ENCODE data around the gene GFER.

The GFER gene

DNA sequence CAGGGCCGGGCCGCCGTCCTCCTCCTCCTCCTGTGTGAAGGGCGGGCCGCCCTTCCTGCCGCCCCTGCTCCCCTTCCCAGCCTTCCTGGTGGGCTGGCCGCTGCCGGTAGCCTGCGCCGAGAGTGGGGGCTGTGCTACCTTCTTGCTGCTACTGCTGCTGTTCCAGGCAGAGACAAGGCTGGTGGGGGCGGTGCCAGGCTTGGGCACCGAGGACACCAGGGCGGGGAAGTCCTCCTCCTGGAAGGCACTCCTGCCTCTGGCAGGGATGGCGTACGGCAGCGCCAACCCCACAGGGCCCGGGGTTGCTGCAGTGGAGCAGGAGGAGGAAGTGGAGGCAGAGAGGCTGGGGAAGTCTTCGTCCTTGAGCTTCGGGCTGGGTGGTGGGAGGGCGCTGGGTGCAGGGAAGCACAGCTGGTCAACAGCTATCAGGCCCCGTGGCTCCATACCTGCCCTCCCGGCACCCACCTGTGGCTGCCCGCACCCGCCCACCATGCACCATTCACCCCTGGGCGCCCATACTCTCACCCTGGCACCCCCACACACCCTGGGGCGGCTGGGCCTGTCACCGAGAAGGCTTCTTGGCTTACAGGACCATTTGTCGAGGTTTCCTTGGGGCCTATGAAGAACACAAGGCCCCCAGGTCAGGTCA is 16.0 kb downstream of the GFER start:
- no peak for ATAC-seq

DNA sequence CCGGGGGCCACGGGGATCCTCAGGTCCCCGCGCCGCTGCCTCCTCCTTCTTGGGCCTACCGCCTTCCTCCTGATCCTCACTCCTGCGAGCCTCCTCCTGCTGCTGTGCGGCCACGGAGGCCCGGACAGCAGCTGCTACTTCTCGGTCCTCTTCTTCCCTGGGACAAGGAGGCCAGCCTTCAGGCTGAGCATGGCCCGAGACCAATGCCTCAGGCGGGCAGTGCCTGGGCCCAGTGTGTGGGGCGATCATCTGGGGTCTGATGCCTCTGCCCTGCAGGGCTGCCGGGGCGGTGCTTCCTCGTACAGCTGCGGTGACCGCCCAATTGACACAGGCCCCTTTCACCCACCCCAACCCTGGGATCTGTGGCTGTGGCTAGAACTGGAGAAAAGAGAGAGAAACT is 17.0 kb downstream of the GFER start:
- TF ChIP-seq, protein P1, sequence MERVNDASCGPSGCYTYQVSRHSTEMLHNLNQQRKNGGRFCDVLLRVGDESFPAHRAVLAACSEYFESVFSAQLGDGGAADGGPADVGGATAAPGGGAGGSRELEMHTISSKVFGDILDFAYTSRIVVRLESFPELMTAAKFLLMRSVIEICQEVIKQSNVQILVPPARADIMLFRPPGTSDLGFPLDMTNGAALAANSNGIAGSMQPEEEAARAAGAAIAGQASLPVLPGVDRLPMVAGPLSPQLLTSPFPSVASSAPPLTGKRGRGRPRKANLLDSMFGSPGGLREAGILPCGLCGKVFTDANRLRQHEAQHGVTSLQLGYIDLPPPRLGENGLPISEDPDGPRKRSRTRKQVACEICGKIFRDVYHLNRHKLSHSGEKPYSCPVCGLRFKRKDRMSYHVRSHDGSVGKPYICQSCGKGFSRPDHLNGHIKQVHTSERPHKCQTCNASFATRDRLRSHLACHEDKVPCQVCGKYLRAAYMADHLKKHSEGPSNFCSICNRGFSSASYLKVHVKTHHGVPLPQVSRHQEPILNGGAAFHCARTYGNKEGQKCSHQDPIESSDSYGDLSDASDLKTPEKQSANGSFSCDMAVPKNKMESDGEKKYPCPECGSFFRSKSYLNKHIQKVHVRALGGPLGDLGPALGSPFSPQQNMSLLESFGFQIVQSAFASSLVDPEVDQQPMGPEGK (CRISPR knock-in tag; IDR thresholded peaks at IDR 0.05; ENCODE audit: borderline replicate concordance): no peak
- TF ChIP-seq ISL1 (CRISPR knock-in tag; IDR thresholded peaks at IDR 0.05) (no peak), CSDC2 (CRISPR knock-in tag; IDR thresholded peaks at IDR 0.05) (no peak), GLIS3 (CRISPR knock-in tag; IDR thresholded peaks at IDR 0.05) (no peak), TOX (CRISPR knock-in tag; IDR thresholded peaks at IDR 0.05; ENCODE audit: borderline replicate concordance) (no peak), ARNTL (CRISPR knock-in tag; IDR thresholded peaks at IDR 0.05; ENCODE audit: borderline replicate concordance, low read depth) (no peak), ZFP30 (CRISPR knock-in tag; IDR thresholded peaks at IDR 0.05) (no peak), PPARA (CRISPR knock-in tag; IDR thresholded peaks at IDR 0.05; ENCODE audit: borderline replicate concordance) (no peak), TCF4 (CRISPR knock-in tag; IDR thresholded peaks at IDR 0.05; ENCODE audit: borderline replicate concordance) (no peak), BACH2 (CRISPR knock-in tag; IDR thresholded peaks at IDR 0.05; ENCODE audit: borderline replicate concordance) (no peak), SNAI2 (CRISPR knock-in tag; IDR thresholded peaks at IDR 0.05) (no peak)
- TF ChIP-seq, protein P2, sequence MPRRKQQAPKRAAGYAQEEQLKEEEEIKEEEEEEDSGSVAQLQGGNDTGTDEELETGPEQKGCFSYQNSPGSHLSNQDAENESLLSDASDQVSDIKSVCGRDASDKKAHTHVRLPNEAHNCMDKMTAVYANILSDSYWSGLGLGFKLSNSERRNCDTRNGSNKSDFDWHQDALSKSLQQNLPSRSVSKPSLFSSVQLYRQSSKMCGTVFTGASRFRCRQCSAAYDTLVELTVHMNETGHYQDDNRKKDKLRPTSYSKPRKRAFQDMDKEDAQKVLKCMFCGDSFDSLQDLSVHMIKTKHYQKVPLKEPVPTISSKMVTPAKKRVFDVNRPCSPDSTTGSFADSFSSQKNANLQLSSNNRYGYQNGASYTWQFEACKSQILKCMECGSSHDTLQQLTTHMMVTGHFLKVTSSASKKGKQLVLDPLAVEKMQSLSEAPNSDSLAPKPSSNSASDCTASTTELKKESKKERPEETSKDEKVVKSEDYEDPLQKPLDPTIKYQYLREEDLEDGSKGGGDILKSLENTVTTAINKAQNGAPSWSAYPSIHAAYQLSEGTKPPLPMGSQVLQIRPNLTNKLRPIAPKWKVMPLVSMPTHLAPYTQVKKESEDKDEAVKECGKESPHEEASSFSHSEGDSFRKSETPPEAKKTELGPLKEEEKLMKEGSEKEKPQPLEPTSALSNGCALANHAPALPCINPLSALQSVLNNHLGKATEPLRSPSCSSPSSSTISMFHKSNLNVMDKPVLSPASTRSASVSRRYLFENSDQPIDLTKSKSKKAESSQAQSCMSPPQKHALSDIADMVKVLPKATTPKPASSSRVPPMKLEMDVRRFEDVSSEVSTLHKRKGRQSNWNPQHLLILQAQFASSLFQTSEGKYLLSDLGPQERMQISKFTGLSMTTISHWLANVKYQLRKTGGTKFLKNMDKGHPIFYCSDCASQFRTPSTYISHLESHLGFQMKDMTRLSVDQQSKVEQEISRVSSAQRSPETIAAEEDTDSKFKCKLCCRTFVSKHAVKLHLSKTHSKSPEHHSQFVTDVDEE (CRISPR knock-in tag; IDR thresholded peaks at IDR 0.05): no peak
- ATAC-seq: no peak

More for the DNA sequence above, 16.0 kb downstream of the GFER start:
- no peak for TF ChIP-seq ZNF8 (CRISPR knock-in tag; IDR thresholded peaks at IDR 0.05)
- TF ChIP-seq RARB (CRISPR knock-in tag; IDR thresholded peaks at IDR 0.05): no peak
- no peak for TF ChIP-seq TCF4 (CRISPR knock-in tag; IDR thresholded peaks at IDR 0.05; ENCODE audit: borderline replicate concordance)
- TF ChIP-seq ZC3H10 (CRISPR knock-in tag; IDR thresholded peaks at IDR 0.05): no peak
- no peak for TF ChIP-seq ZFP3 (CRISPR knock-in tag; IDR thresholded peaks at IDR 0.05)
- TF ChIP-seq CSDC2 (CRISPR knock-in tag; IDR thresholded peaks at IDR 0.05): no peak
- TF ChIP-seq, protein P3, sequence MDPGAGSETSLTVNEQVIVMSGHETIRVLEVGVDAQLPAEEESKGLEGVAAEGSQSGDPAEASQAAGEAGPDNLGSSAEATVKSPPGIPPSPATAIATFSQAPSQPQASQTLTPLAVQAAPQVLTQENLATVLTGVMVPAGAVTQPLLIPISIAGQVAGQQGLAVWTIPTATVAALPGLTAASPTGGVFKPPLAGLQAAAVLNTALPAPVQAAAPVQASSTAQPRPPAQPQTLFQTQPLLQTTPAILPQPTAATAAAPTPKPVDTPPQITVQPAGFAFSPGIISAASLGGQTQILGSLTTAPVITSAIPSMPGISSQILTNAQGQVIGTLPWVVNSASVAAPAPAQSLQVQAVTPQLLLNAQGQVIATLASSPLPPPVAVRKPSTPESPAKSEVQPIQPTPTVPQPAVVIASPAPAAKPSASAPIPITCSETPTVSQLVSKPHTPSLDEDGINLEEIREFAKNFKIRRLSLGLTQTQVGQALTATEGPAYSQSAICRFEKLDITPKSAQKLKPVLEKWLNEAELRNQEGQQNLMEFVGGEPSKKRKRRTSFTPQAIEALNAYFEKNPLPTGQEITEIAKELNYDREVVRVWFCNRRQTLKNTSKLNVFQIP (CRISPR knock-in tag; IDR thresholded peaks at IDR 0.05; ENCODE audit: borderline replicate concordance, low read depth): no peak
- no peak for TF ChIP-seq PPARA (CRISPR knock-in tag; IDR thresholded peaks at IDR 0.05; ENCODE audit: borderline replicate concordance)
- TF ChIP-seq, protein P2 (CRISPR knock-in tag; IDR thresholded peaks at IDR 0.05): no peak
- TF ChIP-seq ISL1 (CRISPR knock-in tag; IDR thresholded peaks at IDR 0.05): no peak
- no peak for TF ChIP-seq ZNF565 (CRISPR knock-in tag; conservative IDR thresholded peaks at IDR 0.05; ENCODE audit: low read depth)
- TF ChIP-seq ZFP30 (CRISPR knock-in tag; IDR thresholded peaks at IDR 0.05): no peak
- no peak for TF ChIP-seq TOX (CRISPR knock-in tag; IDR thresholded peaks at IDR 0.05; ENCODE audit: borderline replicate concordance)
- TF ChIP-seq, protein P4, sequence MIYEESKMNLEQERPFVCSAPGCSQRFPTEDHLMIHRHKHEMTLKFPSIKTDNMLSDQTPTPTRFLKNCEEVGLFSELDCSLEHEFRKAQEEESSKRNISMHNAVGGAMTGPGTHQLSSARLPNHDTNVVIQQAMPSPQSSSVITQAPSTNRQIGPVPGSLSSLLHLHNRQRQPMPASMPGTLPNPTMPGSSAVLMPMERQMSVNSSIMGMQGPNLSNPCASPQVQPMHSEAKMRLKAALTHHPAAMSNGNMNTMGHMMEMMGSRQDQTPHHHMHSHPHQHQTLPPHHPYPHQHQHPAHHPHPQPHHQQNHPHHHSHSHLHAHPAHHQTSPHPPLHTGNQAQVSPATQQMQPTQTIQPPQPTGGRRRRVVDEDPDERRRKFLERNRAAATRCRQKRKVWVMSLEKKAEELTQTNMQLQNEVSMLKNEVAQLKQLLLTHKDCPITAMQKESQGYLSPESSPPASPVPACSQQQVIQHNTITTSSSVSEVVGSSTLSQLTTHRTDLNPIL (CRISPR knock-in tag; IDR thresholded peaks at IDR 0.05; ENCODE audit: low read depth): no peak
- TF ChIP-seq, protein P1 (CRISPR knock-in tag; IDR thresholded peaks at IDR 0.05; ENCODE audit: borderline replicate concordance): no peak

Measured in SK-N-SH treated with all-trans-retinoic acid at 6 μM for 48 hours (cell line).